ENCODE data around the gene ETNK2. TPM values are rescaled to one million over a fixed set of nuclear protein-coding genes. Genes with fewer than 3 reads are reported as not detected.

Gene ETNK2
- total RNA-seq, 1 donor from 2014 or later, result 8.2 TPM

DNA sequence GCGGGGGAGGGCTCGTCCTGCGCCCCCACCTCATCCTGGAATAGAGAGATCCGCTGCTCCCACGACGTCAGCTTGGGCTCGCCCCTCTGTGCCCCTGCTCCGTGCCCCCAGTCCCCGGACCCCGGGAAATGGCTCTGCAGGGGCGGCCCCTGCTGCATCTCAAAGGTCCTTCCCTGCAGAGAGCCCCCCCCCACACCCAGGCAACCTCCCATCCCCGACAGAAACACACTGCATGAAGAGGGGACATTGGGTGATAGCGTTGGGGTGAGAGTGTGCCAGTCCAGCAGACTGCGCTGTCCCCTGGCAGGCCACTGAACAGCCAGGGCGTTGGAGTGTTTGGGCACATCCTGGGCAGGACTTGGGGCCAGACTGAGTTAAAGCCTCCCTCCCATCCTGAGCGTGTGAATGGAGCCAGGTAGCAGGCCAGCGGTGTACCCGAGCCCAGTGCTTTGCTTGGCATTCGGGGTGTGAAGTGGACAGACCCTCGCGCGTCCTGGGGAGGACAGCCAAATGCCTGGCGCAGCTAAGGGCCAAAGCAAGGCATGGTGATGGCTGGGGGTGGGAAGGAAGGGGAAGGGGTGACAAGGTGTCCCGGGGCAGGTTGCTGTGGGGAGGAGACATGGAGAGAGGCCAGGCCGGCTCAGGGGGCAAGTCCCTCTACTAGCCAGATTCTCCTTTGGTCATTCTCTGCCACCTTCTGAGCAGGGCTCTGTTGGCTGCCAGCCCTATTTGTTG lies 633 bp upstream of the ETNK2 start:
- Histone ChIP-seq H3K9ac (ENCODE audit: low read length) (peak overlapping the region; percentile 78), H3K4me3 (ENCODE audit: insufficient read depth, low read depth, low read length) (peak overlapping the region; percentile 70), H3K4me2 (ENCODE audit: low read length) (peak overlapping the region; percentile 89), H2AFZ (ENCODE audit: low read depth, low read length) (peak overlapping the region; percentile 93), H3K4me1 (ENCODE audit: insufficient read depth, low read length) (peaks cover 7% of the 10 kb centered on the region), H3K9me3 (ENCODE audit: insufficient read depth, low read depth, low read length) (no peaks in the 10 kb centered on the region), H3K36me3 (ENCODE audit: insufficient read depth, low read length) (no peaks in the 10 kb centered on the region), H3K27ac (ENCODE audit: low read depth, low read length) (no peak overlapping the region), H3K79me2 (ENCODE audit: insufficient read depth, low read length) (no peaks in the 10 kb centered on the region), H3K27me3 (ENCODE audit: insufficient read depth, low read length) (peaks cover 3% of the 10 kb centered on the region), H4K20me1 (ENCODE audit: insufficient read depth, low read length) (no peaks in the 10 kb centered on the region)
- Mint-ChIP-seq H3K27ac (ENCODE audit: unreplicated experiment) (peak overlapping the region; percentile 77), H3K4me3 (ENCODE audit: unreplicated experiment) (peak overlapping the region; percentile 80), H3K4me1 (ENCODE audit: low read depth, unreplicated experiment) (no peaks in the 10 kb centered on the region), H3K27me3 (ENCODE audit: low read depth, unreplicated experiment) (peaks cover 35% of the 10 kb centered on the region), H3K9me3 (ENCODE audit: unreplicated experiment) (no peaks in the 10 kb centered on the region), H3K36me3 (ENCODE audit: low read depth, unreplicated experiment) (no peaks in the 10 kb centered on the region)
- TF ChIP-seq, protein P1, sequence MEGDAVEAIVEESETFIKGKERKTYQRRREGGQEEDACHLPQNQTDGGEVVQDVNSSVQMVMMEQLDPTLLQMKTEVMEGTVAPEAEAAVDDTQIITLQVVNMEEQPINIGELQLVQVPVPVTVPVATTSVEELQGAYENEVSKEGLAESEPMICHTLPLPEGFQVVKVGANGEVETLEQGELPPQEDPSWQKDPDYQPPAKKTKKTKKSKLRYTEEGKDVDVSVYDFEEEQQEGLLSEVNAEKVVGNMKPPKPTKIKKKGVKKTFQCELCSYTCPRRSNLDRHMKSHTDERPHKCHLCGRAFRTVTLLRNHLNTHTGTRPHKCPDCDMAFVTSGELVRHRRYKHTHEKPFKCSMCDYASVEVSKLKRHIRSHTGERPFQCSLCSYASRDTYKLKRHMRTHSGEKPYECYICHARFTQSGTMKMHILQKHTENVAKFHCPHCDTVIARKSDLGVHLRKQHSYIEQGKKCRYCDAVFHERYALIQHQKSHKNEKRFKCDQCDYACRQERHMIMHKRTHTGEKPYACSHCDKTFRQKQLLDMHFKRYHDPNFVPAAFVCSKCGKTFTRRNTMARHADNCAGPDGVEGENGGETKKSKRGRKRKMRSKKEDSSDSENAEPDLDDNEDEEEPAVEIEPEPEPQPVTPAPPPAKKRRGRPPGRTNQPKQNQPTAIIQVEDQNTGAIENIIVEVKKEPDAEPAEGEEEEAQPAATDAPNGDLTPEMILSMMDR (IDR thresholded peaks at IDR 0.05; ENCODE audit: insufficient read depth, low read depth, low read length), result no peak
- TF ChIP-seq EZH2 (IDR thresholded peaks at IDR 0.05; ENCODE audit: insufficient read depth, low read length), result no peak
- DNase-seq (ENCODE audit: low read depth), result no peak
- no peak for FAIRE-seq

DNA sequence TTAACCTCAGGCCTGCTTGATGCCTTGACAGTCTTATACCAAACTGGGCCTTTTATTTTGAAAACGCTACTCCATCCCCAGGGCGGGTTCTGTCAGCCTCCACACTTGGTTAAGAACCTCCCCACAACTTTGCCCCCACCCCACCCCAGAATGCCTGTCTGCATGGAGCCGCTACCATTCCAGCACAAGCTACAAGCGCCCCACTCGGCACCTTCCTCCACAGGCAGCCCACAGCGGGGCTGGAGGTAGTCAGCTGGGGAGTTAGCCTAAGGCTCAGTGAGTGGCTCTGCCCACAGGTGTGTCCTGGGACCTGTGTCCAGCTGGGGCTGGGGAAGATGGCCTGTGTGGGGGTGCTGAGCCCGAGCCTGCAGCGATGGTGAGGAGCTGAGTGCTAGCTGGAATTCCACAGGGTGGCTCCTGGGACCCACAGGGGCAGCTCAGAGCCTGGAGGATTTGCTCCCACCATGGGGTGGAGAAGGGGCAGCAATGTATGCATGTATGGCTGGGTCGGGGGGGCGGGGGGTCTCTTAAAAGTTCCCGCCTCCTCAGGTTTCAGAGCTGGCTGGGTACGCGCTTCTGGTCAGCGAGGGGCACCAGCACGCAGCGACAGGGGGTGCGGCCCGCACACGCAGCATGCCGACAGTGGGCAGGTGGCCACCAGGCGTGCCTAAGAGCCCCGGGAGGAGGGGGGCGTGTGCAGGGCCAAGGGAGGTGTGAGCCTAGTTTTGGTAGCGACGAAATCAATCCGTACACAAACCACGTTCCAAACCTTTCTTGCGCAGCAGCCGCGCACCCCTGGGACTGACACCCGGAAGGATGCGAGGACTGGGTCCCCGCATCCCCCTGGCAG lies 917 bp downstream of the ETNK2 start:
- Mint-ChIP-seq H3K9me3 (ENCODE audit: unreplicated experiment) (no peaks in the 10 kb centered on the region), H3K4me1 (ENCODE audit: low read depth, unreplicated experiment) (no peaks in the 10 kb centered on the region), H3K4me3 (ENCODE audit: unreplicated experiment) (peak overlapping the region; percentile 45), H3K27ac (ENCODE audit: unreplicated experiment) (no peak overlapping the region), H3K36me3 (ENCODE audit: low read depth, unreplicated experiment) (no peaks in the 10 kb centered on the region), H3K27me3 (ENCODE audit: low read depth, unreplicated experiment) (peaks cover 27% of the 10 kb centered on the region)
- H3K27me3 ChIP-seq (ENCODE audit: insufficient read depth, low read length), result no peaks in the 10 kb centered on the region
- H3K79me2 ChIP-seq (ENCODE audit: insufficient read depth, low read length), result no peaks in the 10 kb centered on the region
- TF ChIP-seq EZH2 (IDR thresholded peaks at IDR 0.05; ENCODE audit: insufficient read depth, low read length), result peak; percentile 3
- TF ChIP-seq, protein P1 (IDR thresholded peaks at IDR 0.05; ENCODE audit: insufficient read depth, low read depth, low read length), result no peak
- no peak for DNase-seq (ENCODE audit: low read depth)
- no peaks in the 10 kb centered on the region for H3K36me3 ChIP-seq (ENCODE audit: insufficient read depth, low read length)
- peak overlapping the region; percentile 93 for H2AFZ ChIP-seq (ENCODE audit: low read depth, low read length)
- H3K27ac ChIP-seq (ENCODE audit: low read depth, low read length), result no peak overlapping the region
- peak overlapping the region; percentile 78 for H3K9ac ChIP-seq (ENCODE audit: low read length)
- H3K4me3 ChIP-seq (ENCODE audit: insufficient read depth, low read depth, low read length), result peak overlapping the region; percentile 70
- H3K4me2 ChIP-seq (ENCODE audit: low read length), result peak overlapping the region; percentile 89
- H3K4me1 ChIP-seq (ENCODE audit: insufficient read depth, low read length), result peaks cover 7% of the 10 kb centered on the region
- no peaks in the 10 kb centered on the region for H4K20me1 ChIP-seq (ENCODE audit: insufficient read depth, low read length)
- H3K9me3 ChIP-seq (ENCODE audit: insufficient read depth, low read depth, low read length), result no peaks in the 10 kb centered on the region
- FAIRE-seq, result no peak
